Fibroblast of skin of abdomen (primary cell): ENCODE data around the gene TAS1R3.

Experiments used
- DNase-seq: peaks from one replicate; pipeline ENCODE4 v3.0.0-alpha.2; 2013

Gene TAS1R3

GRCh38 chr1:1324524-1325287 lies 6.4 kb upstream of the TAS1R3 start, which contains the start of the genes CPTP and INTS11:
Gene CPTP (plus strand): TSS chr1:1324802. CDS start chr1:1326911, 2,109 bp downstream.
Gene INTS11 (minus strand): TSS chr1:1324660. CDS start chr1:1324608, 52 bp downstream.
- DNase-seq: peak; percentile 89

- no peak for DNase-seq
These were observed 5.6 kb upstream of the TAS1R3 start for GRCh38 chr1:1325288-1326074.

DNA sequence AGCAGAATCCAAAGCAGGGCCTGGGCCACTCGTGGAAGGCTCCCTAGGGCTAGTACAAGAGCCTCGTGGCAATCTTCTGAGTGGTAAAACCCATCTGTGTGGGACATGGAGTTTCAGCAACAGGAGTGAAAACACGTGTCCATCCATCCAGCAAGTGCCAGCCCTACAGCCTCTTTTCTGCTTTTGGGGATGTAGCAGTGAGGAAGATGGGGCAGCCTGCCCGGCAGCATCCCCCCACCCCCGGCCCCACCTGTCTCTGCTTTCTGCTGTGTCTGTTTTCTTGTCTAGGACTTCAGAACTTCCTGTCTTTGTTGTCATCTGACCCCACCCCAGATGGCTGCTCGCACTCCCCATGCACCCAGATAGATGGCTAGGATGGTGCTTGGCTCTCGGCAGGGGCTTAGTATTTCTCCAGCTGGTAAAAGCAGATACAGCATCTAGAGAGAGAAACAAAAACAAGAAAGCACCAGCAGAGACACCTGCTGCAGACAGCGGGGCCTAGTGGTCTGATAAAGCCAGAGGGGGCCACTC lies 4.9 kb upstream of the TAS1R3 start:
- no peak for DNase-seq

DNA sequence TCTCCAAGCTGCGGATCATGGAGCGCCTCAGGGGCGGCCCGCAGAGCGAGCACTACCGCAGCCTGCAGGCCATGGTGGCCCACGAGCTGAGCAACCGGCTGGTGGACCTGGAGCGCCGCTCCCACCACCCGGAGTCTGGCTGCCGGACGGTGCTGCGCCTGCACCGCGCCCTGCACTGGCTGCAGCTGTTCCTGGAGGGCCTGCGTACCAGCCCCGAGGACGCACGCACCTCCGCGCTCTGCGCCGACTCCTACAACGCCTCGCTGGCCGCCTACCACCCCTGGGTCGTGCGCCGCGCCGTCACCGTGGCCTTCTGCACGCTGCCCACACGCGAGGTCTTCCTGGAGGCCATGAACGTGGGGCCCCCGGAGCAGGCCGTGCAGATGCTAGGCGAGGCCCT lies 3.8 kb upstream of the TAS1R3 start:
- no peak for DNase-seq

DNA sequence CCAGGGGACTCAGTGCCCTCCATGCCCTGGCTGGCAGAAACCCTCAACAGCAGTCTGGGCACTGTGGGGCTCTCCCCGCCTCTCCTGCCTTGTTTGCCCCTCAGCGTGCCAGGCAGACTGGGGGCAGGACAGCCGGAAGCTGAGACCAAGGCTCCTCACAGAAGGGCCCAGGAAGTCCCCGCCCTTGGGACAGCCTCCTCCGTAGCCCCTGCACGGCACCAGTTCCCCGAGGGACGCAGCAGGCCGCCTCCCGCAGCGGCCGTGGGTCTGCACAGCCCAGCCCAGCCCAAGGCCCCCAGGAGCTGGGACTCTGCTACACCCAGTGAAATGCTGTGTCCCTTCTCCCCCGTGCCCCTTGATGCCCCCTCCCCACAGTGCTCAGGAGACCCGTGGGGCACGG lies 2.8 kb upstream of the TAS1R3 start:
- DNase-seq: no peak

GRCh38 chr1:1329304-1330210 lies 1.5 kb upstream of the TAS1R3 start:
- no peak for DNase-seq

DNA sequence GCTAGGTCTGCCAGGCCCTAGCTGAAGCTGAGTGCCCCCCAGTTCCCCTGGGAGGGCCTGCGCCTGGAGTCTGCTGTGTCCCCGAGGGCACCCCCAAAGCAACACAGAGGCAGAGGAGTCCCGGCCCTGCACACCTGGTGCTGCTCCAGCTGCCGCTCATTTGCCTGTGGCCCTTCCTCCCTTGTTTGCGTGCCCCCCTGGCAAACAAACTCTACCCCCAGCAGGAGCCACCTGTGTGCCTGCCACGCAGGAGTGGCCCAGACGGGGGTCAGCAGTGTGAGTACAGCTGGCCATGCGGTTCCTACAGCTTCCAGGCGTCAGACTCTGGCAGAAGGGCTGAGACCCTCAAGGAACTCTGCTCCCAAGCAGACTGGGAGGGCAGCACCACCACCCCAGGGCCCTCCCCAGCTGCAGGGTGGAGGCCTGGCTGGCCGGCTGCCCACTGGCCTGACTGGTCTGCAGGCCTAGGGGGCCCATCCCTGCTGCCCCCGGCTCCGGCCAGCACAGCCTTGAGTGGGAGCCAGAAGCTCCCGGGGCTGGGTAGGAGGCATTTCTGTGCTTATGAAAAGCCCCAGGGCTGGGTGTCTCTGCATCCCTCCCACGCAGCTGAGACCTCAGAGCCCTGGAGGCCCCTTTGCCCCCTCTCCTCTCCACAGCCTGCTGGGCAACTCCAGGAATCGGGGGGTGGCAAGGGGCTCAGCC lies 563 bp upstream of the TAS1R3 start:
- no peak for DNase-seq

- no peak for DNase-seq
These were observed 1.1 kb downstream of the TAS1R3 start for GRCh38 chr1:1332031-1332755.

DNA sequence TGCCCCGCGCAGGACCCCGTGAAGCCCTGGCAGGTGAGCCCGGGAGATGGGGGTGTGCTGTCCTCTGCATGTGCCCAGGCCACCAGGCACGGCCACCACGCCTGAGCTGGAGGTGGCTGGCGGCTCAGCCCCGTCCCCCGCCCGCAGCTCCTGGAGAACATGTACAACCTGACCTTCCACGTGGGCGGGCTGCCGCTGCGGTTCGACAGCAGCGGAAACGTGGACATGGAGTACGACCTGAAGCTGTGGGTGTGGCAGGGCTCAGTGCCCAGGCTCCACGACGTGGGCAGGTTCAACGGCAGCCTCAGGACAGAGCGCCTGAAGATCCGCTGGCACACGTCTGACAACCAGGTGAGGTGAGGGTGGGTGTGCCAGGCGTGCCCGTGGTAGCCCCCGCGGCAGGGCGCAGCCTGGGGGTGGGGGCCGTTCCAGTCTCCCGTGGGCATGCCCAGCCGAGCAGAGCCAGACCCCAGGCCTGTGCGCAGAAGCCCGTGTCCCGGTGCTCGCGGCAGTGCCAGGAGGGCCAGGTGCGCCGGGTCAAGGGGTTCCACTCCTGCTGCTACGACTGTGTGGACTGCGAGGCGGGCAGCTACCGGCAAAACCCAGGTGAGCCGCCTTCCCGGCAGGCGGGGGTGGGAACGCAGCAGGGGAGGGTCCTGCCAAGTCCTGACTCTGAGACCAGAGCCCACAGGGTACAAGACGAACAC lies 1.8 kb downstream of the TAS1R3 start:
- no peak for DNase-seq

DNA sequence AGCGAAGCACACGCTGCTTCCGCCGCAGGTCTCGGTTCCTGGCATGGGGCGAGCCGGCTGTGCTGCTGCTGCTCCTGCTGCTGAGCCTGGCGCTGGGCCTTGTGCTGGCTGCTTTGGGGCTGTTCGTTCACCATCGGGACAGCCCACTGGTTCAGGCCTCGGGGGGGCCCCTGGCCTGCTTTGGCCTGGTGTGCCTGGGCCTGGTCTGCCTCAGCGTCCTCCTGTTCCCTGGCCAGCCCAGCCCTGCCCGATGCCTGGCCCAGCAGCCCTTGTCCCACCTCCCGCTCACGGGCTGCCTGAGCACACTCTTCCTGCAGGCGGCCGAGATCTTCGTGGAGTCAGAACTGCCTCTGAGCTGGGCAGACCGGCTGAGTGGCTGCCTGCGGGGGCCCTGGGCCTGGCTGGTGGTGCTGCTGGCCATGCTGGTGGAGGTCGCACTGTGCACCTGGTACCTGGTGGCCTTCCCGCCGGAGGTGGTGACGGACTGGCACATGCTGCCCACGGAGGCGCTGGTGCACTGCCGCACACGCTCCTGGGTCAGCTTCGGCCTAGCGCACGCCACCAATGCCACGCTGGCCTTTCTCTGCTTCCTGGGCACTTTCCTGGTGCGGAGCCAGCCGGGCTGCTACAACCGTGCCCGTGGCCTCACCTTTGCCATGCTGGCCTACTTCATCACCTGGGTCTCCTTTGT lies 2.6 kb downstream of the TAS1R3 start:
- DNase-seq: no peak

- DNase-seq: no peak
These were observed 3.8 kb downstream of the TAS1R3 start for GRCh38 chr1:1334835-1335234.

DNA sequence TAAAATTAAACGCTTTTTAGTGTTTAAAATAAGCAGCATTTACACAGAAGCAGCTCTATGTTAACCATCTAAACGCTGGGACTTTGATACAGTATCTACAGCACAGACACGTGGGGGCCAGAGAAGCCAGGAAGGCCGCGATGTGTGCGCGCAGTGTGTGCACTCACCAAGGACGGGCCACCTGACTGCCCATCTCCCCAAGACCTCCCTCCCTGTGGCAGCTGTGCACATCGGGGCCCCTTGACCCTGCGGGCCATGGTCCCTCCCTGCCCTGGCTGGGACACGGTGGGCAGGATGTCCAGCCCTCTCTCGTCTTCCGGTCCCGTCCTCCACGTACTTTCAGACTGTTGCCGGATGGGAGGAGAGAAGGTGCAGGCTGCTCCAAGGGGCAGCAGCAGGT lies 4.2 kb downstream of the TAS1R3 start:
- no peak for DNase-seq

DNA sequence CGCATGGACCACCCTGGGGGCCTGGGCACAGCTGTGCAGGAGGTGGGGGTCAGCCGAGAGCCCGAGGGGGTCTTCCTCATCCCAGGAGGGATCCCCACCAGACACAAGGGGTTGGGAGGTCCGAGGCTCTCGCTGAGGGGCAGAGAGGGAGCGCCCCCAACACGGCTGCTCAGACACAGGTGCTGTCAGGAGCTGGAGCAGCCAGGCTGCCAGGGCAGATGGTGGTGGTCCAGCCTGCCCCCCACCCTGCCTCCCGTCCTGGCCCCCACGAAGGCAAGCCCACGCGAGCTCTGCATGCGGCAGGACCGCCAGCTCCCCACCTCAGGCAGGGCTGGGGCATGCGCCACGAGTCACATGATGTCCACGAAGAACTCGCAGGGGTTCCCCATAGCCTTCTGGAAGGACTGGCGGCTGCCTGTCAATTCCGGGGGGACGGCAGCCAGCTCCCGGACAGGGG lies 4.7 kb downstream of the TAS1R3 start:
- DNase-seq: no peak

DNA sequence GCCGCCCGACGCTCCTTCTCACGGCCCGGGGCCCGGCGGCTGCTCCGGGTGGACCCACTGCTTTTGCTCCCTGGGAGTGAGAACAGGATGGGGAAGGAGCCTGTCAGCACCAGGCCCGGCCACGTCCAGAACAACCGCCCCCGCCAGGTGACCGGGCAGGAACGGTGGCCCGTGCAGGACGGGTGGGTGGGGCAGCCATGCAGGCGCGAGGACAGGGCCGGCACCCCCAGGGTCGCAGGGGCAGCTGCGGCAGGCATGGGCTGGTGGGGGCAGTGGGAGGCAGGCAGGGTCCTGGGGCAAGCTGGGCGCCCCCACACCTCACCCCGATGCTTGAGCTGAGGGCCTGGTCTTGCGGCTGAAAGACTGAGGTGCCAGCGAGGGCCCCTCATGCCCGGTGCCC lies 5.4 kb downstream of the TAS1R3 start:
- DNase-seq: no peak

DNA sequence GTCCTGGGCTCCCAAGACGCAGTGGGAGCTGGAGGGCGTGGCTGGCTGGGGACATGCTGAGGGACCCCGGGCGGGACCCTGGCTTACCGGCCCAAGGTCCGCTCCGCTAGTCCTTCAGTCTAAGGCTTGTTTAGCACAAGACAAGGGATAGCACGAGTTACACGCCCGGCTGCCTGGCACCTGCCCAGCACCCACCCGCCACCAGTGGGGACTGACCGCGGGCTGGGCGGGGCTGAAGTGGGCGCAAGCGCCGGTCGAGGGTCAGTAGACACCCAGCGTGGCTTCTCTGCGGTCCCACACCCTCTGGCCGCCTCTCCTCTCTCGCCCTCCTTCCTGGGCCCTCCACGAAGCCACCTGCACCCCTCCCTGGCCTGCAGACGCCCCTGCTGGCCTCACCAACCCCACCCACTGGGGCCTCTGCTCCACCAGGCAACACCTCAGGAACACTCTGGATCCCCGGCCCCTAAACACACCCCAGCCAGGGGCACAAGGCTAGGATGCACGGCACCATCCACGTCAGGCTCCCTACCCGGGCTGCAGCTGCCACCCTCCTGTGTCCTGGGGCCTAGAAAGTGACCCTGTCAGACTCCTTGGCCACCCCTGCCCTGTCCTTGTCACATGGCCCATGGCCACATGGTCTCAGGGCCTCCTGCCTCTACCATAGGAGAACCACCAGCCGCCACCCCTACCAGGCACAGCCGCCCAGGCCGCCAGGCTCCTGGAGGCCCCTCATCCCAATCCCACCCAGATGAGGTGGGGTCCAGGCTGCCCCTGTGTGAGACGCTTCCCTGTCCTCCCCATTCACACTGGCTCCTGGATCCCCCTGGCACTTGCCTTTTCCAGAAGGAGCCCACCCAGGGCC lies 6.1 kb downstream of the TAS1R3 start:
- no peak for DNase-seq

GRCh38 chr1:1337793-1338147 lies 6.7 kb downstream of the TAS1R3 start:
- DNase-seq: no peak

- no peak for DNase-seq
These were observed 7.2 kb downstream of the TAS1R3 start for GRCh38 chr1:1338278-1338677.

DNA sequence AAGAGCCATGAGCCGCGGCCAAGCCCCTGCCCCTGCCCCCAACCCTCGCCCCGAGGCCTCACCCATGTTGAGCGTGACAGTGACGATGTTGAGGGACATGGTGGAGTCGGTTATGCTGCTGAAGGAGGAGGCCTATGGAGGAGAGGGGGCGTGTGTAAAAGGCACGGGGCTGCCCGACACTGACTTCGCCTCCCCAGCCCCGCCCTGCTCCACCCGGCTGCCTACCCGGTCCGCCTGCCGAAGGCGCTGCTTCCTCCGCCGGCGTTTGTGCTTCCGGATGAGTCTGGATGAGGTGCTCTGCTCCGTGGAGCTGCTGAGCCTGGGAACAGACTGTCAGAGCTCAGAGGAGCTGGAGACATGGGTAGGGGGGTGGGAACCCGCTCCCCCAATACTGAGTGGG lies 9.1 kb downstream of the TAS1R3 start:
- no peak for DNase-seq
